ENCODE results near the gene GPR17.

DNA sequence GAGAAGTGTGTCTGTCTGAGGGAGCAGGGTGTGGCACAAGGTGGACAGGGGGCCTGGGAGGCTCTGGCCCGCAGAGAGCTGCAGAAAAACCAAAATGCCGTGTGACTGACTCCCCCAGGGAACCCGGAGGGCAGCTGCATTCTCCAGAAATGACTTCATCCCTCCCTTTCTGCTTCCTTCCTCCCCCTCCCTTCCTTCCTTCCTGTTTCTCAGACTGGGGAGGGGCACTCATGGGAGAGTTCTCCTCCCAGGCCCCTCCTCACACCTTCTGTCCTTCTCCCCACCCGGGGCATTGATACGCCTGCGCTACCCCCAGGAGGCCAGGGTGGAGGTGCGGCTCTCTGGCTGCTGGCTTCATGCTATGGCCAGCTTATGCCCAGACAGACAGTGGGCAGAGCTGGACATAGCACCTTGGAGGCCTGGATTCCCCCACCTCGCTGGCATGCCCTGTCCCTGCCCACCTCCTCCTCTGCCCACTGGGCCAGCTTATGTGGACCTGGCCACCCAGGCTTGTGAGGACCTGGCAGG, 8.2 kb upstream of the GPR17 start:
- TF ChIP-seq POLR2AphosphoS5 (IDR thresholded peaks at IDR 0.05; ENCODE audit: low read depth, low read length) = no peak
- no peak for TF ChIP-seq TAF1 (IDR thresholded peaks at IDR 0.05; ENCODE audit: borderline replicate concordance, low read depth, low read length)
